PC-9 (cell line): ENCODE measurements around the gene MAFG. TPM values are rescaled to one million over a fixed set of nuclear protein-coding genes. Genes with fewer than 3 reads are reported as not detected.

ENCODE experiments used
- BruUV-seq: library from RNA; stranded (reverse); fragments of 400-500 nt; replicated peaks from 2 replicates; lab custom pipeline; 2021; lab: Mats Ljungman, UMichigan
- CTCF ChIA-PET: fragments of 300-600 bp; sonication (Branson Sonifier 250); formaldehyde crosslinking; loops from one replicate; lab custom pipeline; 2022; ENCODE audit warnings: antibody characterized with exemption; lab: Charles Lee
- POLR2A ChIA-PET: fragments of 300-600 bp; sonication (Branson Sonifier 250); formaldehyde crosslinking; loops from one replicate; lab custom pipeline; 2022; ENCODE audit warnings: antibody characterized with exemption; ENCODE audit not compliant: unreplicated experiment; lab: Charles Lee
- DNase-seq, 2 experiments: peaks; one replicate each; pipeline versions ENCODE4 v3.0.0 to v3.0.0-alpha.2; 2015 to 2022; ENCODE audit warnings: mixed read lengths in 1 of 2
- H2AFZ ChIP-seq: fragments of 200-600 bp; sonication (generic); 2 replicates; pipeline ENCODE4 v1.8.1; 2017; ENCODE audit warnings: antibody characterized with exemption
- H3F3A ChIP-seq: fragments of 200-600 bp; sonication (generic); 2 replicates; pipeline ENCODE4 v1.8.1; 2017; ENCODE audit warnings: antibody characterized with exemption, mild to moderate bottlenecking, low read depth; ENCODE audit not compliant: insufficient read depth
- H3K27ac ChIP-seq: fragments of 200-600 bp; sonication (generic); 2 replicates; pipeline ENCODE4 v1.6.1; 2016; ENCODE audit warnings: mixed run types
- H3K27me3 ChIP-seq: fragments of 200-600 bp; sonication (generic); 2 replicates; pipeline ENCODE4 v1.6.1; 2016; ENCODE audit warnings: low read depth, mixed run types; ENCODE audit not compliant: insufficient read depth
- H3K36me3 ChIP-seq: fragments of 200-600 bp; sonication (generic); 2 replicates; pipeline ENCODE4 v1.6.1; 2016; ENCODE audit warnings: low read depth, mixed run types
- H3K4me1 ChIP-seq: fragments of 200-600 bp; sonication (generic); replicated peaks from 2 replicates; pipeline ENCODE4 v1.6.1; 2016; ENCODE audit warnings: mixed run types; ENCODE audit not compliant: insufficient read depth
- H3K4me2 ChIP-seq: fragments of 200-600 bp; sonication (generic); 2 replicates; pipeline ENCODE4 v1.6.1; 2017; ENCODE audit warnings: mixed run types
- H3K4me3 ChIP-seq: fragments of 200-600 bp; sonication (generic); 2 replicates; pipeline ENCODE4 v1.6.1; 2016; ENCODE audit warnings: mixed run types
- H3K79me2 ChIP-seq: fragments of 200-600 bp; sonication (generic); 2 replicates; pipeline ENCODE4 v1.6.1; 2017; ENCODE audit warnings: low read depth, mixed run types
- H3K9me2 ChIP-seq: fragments of 200-600 bp; sonication (generic); 2 replicates; pipeline ENCODE4 v1.8.1; 2017; ENCODE audit warnings: mild to moderate bottlenecking; ENCODE audit not compliant: insufficient read depth
- H3K9me3 ChIP-seq: fragments of 200-600 bp; sonication (generic); 2 replicates; pipeline ENCODE4 v1.8.1; 2016; ENCODE audit warnings: low read depth; ENCODE audit not compliant: insufficient read depth
- H4K20me1 ChIP-seq: fragments of 200-600 bp; sonication (generic); 2 replicates; pipeline ENCODE4 v1.8.1; 2017; ENCODE audit not compliant: insufficient read depth
- CTCF ChIP-seq: fragments of 200-600 bp; sonication (generic); conservative IDR thresholded peaks from 2 replicates; pipeline ENCODE4 v1.6.1; 2017; ENCODE audit warnings: mixed run types, antibody characterized with exemption, mild to moderate bottlenecking, moderate library complexity
- EZH2 ChIP-seq: fragments of 200-600 bp; sonication (generic); IDR thresholded peaks from 2 replicates; pipeline ENCODE4 v1.8.0; 2017; ENCODE audit warnings: antibody characterized with exemption, low read depth
- intact Hi-C: fragments of 100-400 bp; cut with micrococcal nuclease; formaldehyde crosslinking; loops from one replicate; pipeline ENCODE4 v1.10.0; 2022; ENCODE audit not compliant: unreplicated experiment
- total RNA-seq: library from RNA; stranded (reverse); gene quantifications from 2 replicates; pipeline ENCODE4 v1.2.3, GENCODE V29; 2021

Gene MAFG
- total RNA-seq, 1 experiment from 2014 or later, result 79.5 TPM

- Histone ChIP-seq H3K4me1 (no peaks in the 10 kb centered on the region), H4K20me1 (no peaks in the 10 kb centered on the region), H3K36me3 (no peaks in the 10 kb centered on the region), H3K27ac (no peak overlapping the region), H3K27me3 (no peaks in the 10 kb centered on the region), H3F3A (peaks cover 2% of the 10 kb centered on the region; the same call in 1 of the 2 replicates), H3K79me2 (0 out of 2 replicates have a peak, but pooled peaks cover under 1% of the 10 kb centered on the region), H3K4me3 (no peak overlapping the region), H2AFZ (no peak overlapping the region), H3K9me2 (no peaks in the 10 kb centered on the region), H3K4me2 (no peak overlapping the region), H3K9me3 (no peaks in the 10 kb centered on the region)
- no TSS peak for BruUV-seq
- CTCF ChIA-PET, result no interaction called here
- intact Hi-C loops, result no loop called here
- DNase-seq, result no peak
- TF ChIP-seq EZH2 (no peak), CTCF (no peak)
- POLR2A ChIA-PET, result no interaction called here
Measured at GRCh38 chr17:81973432-81973831, 45.9 kb upstream of the MAFG start.

- Histone ChIP-seq H3K79me2 (no peaks in the 10 kb centered on the region), H2AFZ (no peak overlapping the region), H3K4me3 (no peak overlapping the region), H4K20me1 (no peaks in the 10 kb centered on the region), H3K9me3 (no peaks in the 10 kb centered on the region), H3K36me3 (no peaks in the 10 kb centered on the region), H3K4me2 (no peak overlapping the region), H3F3A (peaks cover 15% of the 10 kb centered on the region), H3K9me2 (no peaks in the 10 kb centered on the region), H3K27me3 (no peaks in the 10 kb centered on the region), H3K4me1 (no peaks in the 10 kb centered on the region), H3K27ac (no peak overlapping the region)
- no peak for DNase-seq
- ChIA-PET POLR2A (no interaction called here), CTCF (interaction anchor here (1.0 kb wide), 1 partner anchor 10 kb away, joined by 5 read pairs; no protein-coding TSS in a partner anchor)
- no TSS peak for BruUV-seq
- TF ChIP-seq EZH2 (no peak), CTCF (no peak)
- intact Hi-C loops, result loop anchor here (5.0 kb wide), 1 partner anchor 33 kb away; no protein-coding TSS in a partner anchor
Measured at GRCh38 chr17:81968850-81969812, 41.6 kb upstream of the MAFG start.

GRCh38 chr17:81968396-81968745 is 40.8 kb upstream of the MAFG start:
- Histone ChIP-seq H3F3A (peaks cover 16% of the 10 kb centered on the region), H3K27me3 (no peaks in the 10 kb centered on the region), H3K9me2 (no peaks in the 10 kb centered on the region), H3K4me3 (no peak overlapping the region), H3K79me2 (no peaks in the 10 kb centered on the region), H3K9me3 (no peaks in the 10 kb centered on the region), H4K20me1 (no peaks in the 10 kb centered on the region), H3K27ac (no peak overlapping the region), H3K4me1 (no peaks in the 10 kb centered on the region), H3K4me2 (no peak overlapping the region), H2AFZ (no peak overlapping the region), H3K36me3 (no peaks in the 10 kb centered on the region)
- CTCF ChIA-PET, result no interaction called here
- BruUV-seq, result no TSS peak
- no peak for DNase-seq
- no peak for TF ChIP-seq EZH2
- intact Hi-C loops, result loop anchor here (5.0 kb wide), 1 partner anchor 34 kb away; no protein-coding TSS in a partner anchor
- POLR2A ChIA-PET, result interaction anchor here (0.7 kb wide), 1 partner anchor 48 kb away, joined by 6 read pairs; no protein-coding TSS in a partner anchor
